ENCODE data around the gene TPBG.

TPBG gene

GRCh38 chr6:82362878-82363427 is 664 bp upstream of the TPBG start:
- Histone ChIP-seq H3K9ac (ENCODE audit: low read depth, low read length, poor library complexity) (no peak overlapping the region), H3K4me2 (ENCODE audit: insufficient read depth, low read length, poor library complexity, severe bottlenecking) (peak overlapping the region; percentile 80), H2AK5ac (ENCODE audit: low read depth, low read length) (no peak overlapping the region), H2BK5ac (ENCODE audit: low read length) (peak overlapping the region; percentile 100), H3K4me3 (ENCODE audit: low read length in 2 of 2) (peak overlapping the region; percentile 82 to 85), H2BK120ac (ENCODE audit: low read depth, low read length) (no peak overlapping the region), H3K27ac (replicated peaks; ENCODE audit: low read length) (peak overlapping the region; percentile 99), H3K23ac (ENCODE audit: low read depth, low read length, poor library complexity) (no peak overlapping the region), H3K9me3 (replicated peaks in 1 of 2; ENCODE audit: control insufficient read depth in 2 of 2, insufficient read depth in 1 of 2, low read depth in 1 of 2, low read length in 2 of 2) (peaks cover 0 to 7% of the 10 kb centered on the region in 2 donors), H4K8ac (ENCODE audit: low read depth, low read length) (no peak overlapping the region), H4K91ac (ENCODE audit: low read depth, low read length, poor library complexity) (no peak overlapping the region), H3K27me3 (ENCODE audit: control insufficient read depth in 3 of 3, insufficient read depth in 3 of 3, low read depth in 1 of 3, low read length in 3 of 3) (peaks cover 0 to 30% (median 0%) of the 10 kb centered on the region in 3 experiments), H2BK12ac (ENCODE audit: low read length) (no peak overlapping the region), H3K14ac (ENCODE audit: low read length) (no peak overlapping the region), H2BK15ac (ENCODE audit: low read length) (no peak overlapping the region), H3K36me3 (replicated peaks in 1 of 2; ENCODE audit: control insufficient read depth in 2 of 2, insufficient read depth in 2 of 2, low read length in 2 of 2) (peaks cover 3 to 18% of the 10 kb centered on the region in 2 donors), H3K4ac (ENCODE audit: low read length) (no peak overlapping the region), H3K4me1 (ENCODE audit: control insufficient read depth in 2 of 2, insufficient read depth in 1 of 2, low read depth in 1 of 2, low read length in 2 of 2) (peaks cover 2 to 7% of the 10 kb centered on the region in 2 donors), H3K18ac (ENCODE audit: low read length) (peak overlapping the region; percentile 61), H3K79me1 (ENCODE audit: low read depth, low read length) (peaks cover 7% of the 10 kb centered on the region), H2AFZ (ENCODE audit: low read length) (peak overlapping the region; percentile 96)
- no CpG with 5 or more reads among the region's 13 CpGs for WGBS, 2 donors (ENCODE audit: extremely low coverage in 2 of 2, insufficient read length in 2 of 2, insufficient replicate concordance in 1 of 2)
- peak; percentile 57 for DNase-seq (ENCODE audit: low spot score)

- Histone ChIP-seq H3K14ac (ENCODE audit: low read length) (peak overlapping the region; percentile 96), H3K79me1 (ENCODE audit: low read depth, low read length) (peaks cover 7% of the 10 kb centered on the region), H3K23ac (ENCODE audit: low read depth, low read length, poor library complexity) (peak overlapping the region; percentile 96), H2AFZ (ENCODE audit: low read length) (peak overlapping the region; percentile 96), H4K8ac (ENCODE audit: low read depth, low read length) (no peak overlapping the region), H3K4me1 (ENCODE audit: control insufficient read depth in 2 of 2, insufficient read depth in 1 of 2, low read depth in 1 of 2, low read length in 2 of 2) (peaks cover 2 to 7% of the 10 kb centered on the region in 2 donors), H2BK12ac (ENCODE audit: low read length) (peak overlapping the region; percentile 84), H3K4me3 (ENCODE audit: low read length in 2 of 2) (peak overlapping the region; percentile 82 to 85), H2BK120ac (ENCODE audit: low read depth, low read length) (peak overlapping the region; percentile 84), H3K4me2 (ENCODE audit: insufficient read depth, low read length, poor library complexity, severe bottlenecking) (peak overlapping the region; percentile 90), H3K9ac (ENCODE audit: low read depth, low read length, poor library complexity) (peak overlapping the region; percentile 99), H2BK5ac (ENCODE audit: low read length) (peak overlapping the region; percentile 100), H3K36me3 (replicated peaks in 1 of 2; ENCODE audit: control insufficient read depth in 2 of 2, insufficient read depth in 2 of 2, low read length in 2 of 2) (peaks cover 3 to 18% of the 10 kb centered on the region in 2 donors), H2BK15ac (ENCODE audit: low read length) (peak overlapping the region; percentile 87), H2AK5ac (ENCODE audit: low read depth, low read length) (peak overlapping the region; percentile 41), H4K91ac (ENCODE audit: low read depth, low read length, poor library complexity) (no peak overlapping the region), H3K18ac (ENCODE audit: low read length) (peak overlapping the region; percentile 99), H3K27me3 (ENCODE audit: control insufficient read depth in 3 of 3, insufficient read depth in 3 of 3, low read depth in 1 of 3, low read length in 3 of 3) (peaks cover 0 to 30% (median 0%) of the 10 kb centered on the region in 3 experiments), H3K27ac (replicated peaks; ENCODE audit: low read length) (peak overlapping the region; percentile 99), H3K4ac (ENCODE audit: low read length) (peak overlapping the region; percentile 76), H3K9me3 (replicated peaks in 1 of 2; ENCODE audit: control insufficient read depth in 2 of 2, insufficient read depth in 1 of 2, low read depth in 1 of 2, low read length in 2 of 2) (peaks cover 0 to 7% of the 10 kb centered on the region in 2 donors)
- WGBS, 2 donors (ENCODE audit: extremely low coverage in 2 of 2, insufficient read length in 2 of 2, insufficient replicate concordance in 1 of 2), result no CpG with 5 or more reads among the region's 88 CpGs
- peak; percentile 71 for DNase-seq (ENCODE audit: low spot score)
Observed at GRCh38 chr6:82364087-82365015, 734 bp downstream of the TPBG start.

GRCh38 chr6:82365016-82365795 is 1.6 kb downstream of the TPBG start:
- Histone ChIP-seq H2AFZ (ENCODE audit: low read length) (peak overlapping the region; percentile 96), H3K23ac (ENCODE audit: low read depth, low read length, poor library complexity) (peak overlapping the region; percentile 96), H3K27me3 (ENCODE audit: control insufficient read depth in 3 of 3, insufficient read depth in 3 of 3, low read depth in 1 of 3, low read length in 3 of 3) (peaks cover 0 to 29% (median 0%) of the 10 kb centered on the region in 3 experiments), H2AK5ac (ENCODE audit: low read depth, low read length) (peak overlapping the region; percentile 41), H4K91ac (ENCODE audit: low read depth, low read length, poor library complexity) (no peak overlapping the region), H3K18ac (ENCODE audit: low read length) (peak overlapping the region; percentile 99), H3K36me3 (replicated peaks in 1 of 2; ENCODE audit: control insufficient read depth in 2 of 2, insufficient read depth in 2 of 2, low read length in 2 of 2) (peaks cover 3 to 18% of the 10 kb centered on the region in 2 donors), H3K27ac (replicated peaks; ENCODE audit: low read length) (peak overlapping the region; percentile 99), H4K8ac (ENCODE audit: low read depth, low read length) (no peak overlapping the region), H3K9me3 (replicated peaks in 1 of 2; ENCODE audit: control insufficient read depth in 2 of 2, insufficient read depth in 1 of 2, low read depth in 1 of 2, low read length in 2 of 2) (peaks cover 0 to 7% of the 10 kb centered on the region in 2 donors), H3K4me2 (ENCODE audit: insufficient read depth, low read length, poor library complexity, severe bottlenecking) (peak overlapping the region; percentile 90), H3K9ac (ENCODE audit: low read depth, low read length, poor library complexity) (peak overlapping the region; percentile 99), H3K79me1 (ENCODE audit: low read depth, low read length) (peaks cover 7% of the 10 kb centered on the region), H3K14ac (ENCODE audit: low read length) (peak overlapping the region; percentile 14), H3K4me3 (ENCODE audit: low read length in 2 of 2) (peak overlapping the region; percentile 82 to 85), H2BK120ac (ENCODE audit: low read depth, low read length) (peak overlapping the region; percentile 84), H3K4me1 (ENCODE audit: control insufficient read depth in 2 of 2, insufficient read depth in 1 of 2, low read depth in 1 of 2, low read length in 2 of 2) (peaks cover 2 to 7% of the 10 kb centered on the region in 2 donors), H2BK15ac (ENCODE audit: low read length) (peak overlapping the region; percentile 87), H2BK5ac (ENCODE audit: low read length) (peak overlapping the region; percentile 100), H3K4ac (ENCODE audit: low read length) (peak overlapping the region; percentile 58), H2BK12ac (ENCODE audit: low read length) (peak overlapping the region; percentile 97)
- DNase-seq (ENCODE audit: low spot score), result peak; percentile 14
- WGBS, 2 donors (ENCODE audit: extremely low coverage in 2 of 2, insufficient read length in 2 of 2, insufficient replicate concordance in 1 of 2), result no CpG with 5 or more reads among the region's 67 CpGs

Measured in neuronal stem cell (in vitro differentiated cells).